NK-92 (cell line): Measurements from ENCODE around the gene DPEP2.

Source experiments
- DNase-seq: peaks from one replicate; lab custom pipeline; 2025; ENCODE audit not compliant: unreplicated experiment; lab: John Stamatoyannopoulos, UW

The DPEP2 gene

GRCh38 chr16:67959536-67960329 is 39.6 kb downstream of the DPEP2 start:
- DNase-seq, result no peak

- DNase-seq, result no peak
Measured at GRCh38 chr16:67957622-67958021, 41.7 kb downstream of the DPEP2 start.

- no peak for DNase-seq
Measured at GRCh38 chr16:67954421-67955196, 44.7 kb downstream of the DPEP2 start.

- no peak for DNase-seq
Measured at GRCh38 chr16:67953641-67954375, 45.5 kb downstream of the DPEP2 start.

GRCh38 chr16:67951485-67951884 is 47.8 kb downstream of the DPEP2 start:
- DNase-seq, result no peak

GRCh38 chr16:67950335-67950843 is 48.9 kb downstream of the DPEP2 start:
- no peak for DNase-seq

- no peak for DNase-seq
Measured at GRCh38 chr16:67949645-67950044, 49.6 kb downstream of the DPEP2 start.

GRCh38 chr16:67948015-67948414 is 51.3 kb downstream of the DPEP2 start:
- no peak for DNase-seq

GRCh38 chr16:67946966-67947558 is 52.2 kb downstream of the DPEP2 start:
- no peak for DNase-seq

- DNase-seq, result no peak
Measured at GRCh38 chr16:67946128-67946569, 53.1 kb downstream of the DPEP2 start.

GRCh38 chr16:67945392-67945933 is 53.8 kb downstream of the DPEP2 start:
- no peak for DNase-seq

- no peak for DNase-seq
Measured at GRCh38 chr16:67944690-67945391, 54.4 kb downstream of the DPEP2 start.

- no peak for DNase-seq
Measured at GRCh38 chr16:67943619-67944504, 55.4 kb downstream of the DPEP2 start, which contains the start of gene LCAT. LCAT (minus strand) TSS chr16:67944120; CDS start chr16:67944101, 19 bp downstream.

GRCh38 chr16:67943256-67943618 is 56.0 kb downstream of the DPEP2 start:
- no peak for DNase-seq

GRCh38 chr16:67942510-67943255 is 56.6 kb downstream of the DPEP2 start:
- DNase-seq, result no peak

GRCh38 chr16:67942200-67942509 is 57.1 kb downstream of the DPEP2 start:
- DNase-seq, result no peak

- DNase-seq, result no peak
Measured at GRCh38 chr16:67941469-67942199, 57.6 kb downstream of the DPEP2 start.
